HFFc6 (cell line): ENCODE measurements around the gene SPX. TPM values are rescaled to one million over a fixed set of nuclear protein-coding genes. Genes with fewer than 3 reads are reported as not detected.

ENCODE experiments used
- DNase-seq: peaks from one replicate; pipeline ENCODE4 v3.0.0-alpha.2; 2018
- H3K27ac Mint-ChIP-seq: 2 replicates; pipeline ENCODE4 v1.8.0; 2020; ENCODE audit warnings: mild to moderate bottlenecking, mixed read lengths
- H3K27me3 Mint-ChIP-seq: 2 replicates; pipeline ENCODE4 v1.8.0; 2021; ENCODE audit warnings: mild to moderate bottlenecking, moderate library complexity, mixed read lengths; ENCODE audit not compliant: insufficient read depth
- H3K36me3 Mint-ChIP-seq: 2 replicates; pipeline ENCODE4 v1.8.0; 2021; ENCODE audit warnings: low read depth, mixed read lengths
- H3K4me1 Mint-ChIP-seq: 2 replicates; pipeline ENCODE4 v1.8.0; 2020; ENCODE audit warnings: low read depth, mixed read lengths
- H3K4me3 Mint-ChIP-seq: 2 replicates; pipeline ENCODE4 v1.8.0; 2020; ENCODE audit warnings: mild to moderate bottlenecking, moderate library complexity, mixed read lengths
- H3K9me3 Mint-ChIP-seq: 2 replicates; pipeline ENCODE4 v1.8.0; 2020; ENCODE audit warnings: mild to moderate bottlenecking, mixed read lengths
- CTCF ChIP-seq: fragments of 200-600 bp; sonication (generic); IDR thresholded peaks from 2 replicates; pipeline ENCODE4 v1.5.0; 2021; ENCODE audit warnings: antibody characterized with exemption, mild to moderate bottlenecking
- total RNA-seq, 6 experiments: library from RNA; stranded (reverse); fragmentation: NEBNext Ultra II Directional; extraction: Animal tissue kit (Norgen Biotek cat#: 25700); gene quantifications; 2 replicates in 1 of 6; 3 replicates in 5 of 6; pipeline ENCODE4 v1.2.3, GENCODE V29; 2021

The SPX gene
- total RNA-seq, 6 experiments from 2014 or later = not detected

- peaks cover 35% of the 10 kb centered on the region for H3K4me1 Mint-ChIP-seq
- no peak overlapping the region for H3K4me3 Mint-ChIP-seq
- no peak for DNase-seq
- H3K27me3 Mint-ChIP-seq = no peaks in the 10 kb centered on the region
- TF ChIP-seq CTCF = no peak
- peaks cover 28% of the 10 kb centered on the region for H3K36me3 Mint-ChIP-seq
- no peak overlapping the region for H3K27ac Mint-ChIP-seq
- no peaks in the 10 kb centered on the region for H3K9me3 Mint-ChIP-seq
These were observed 20.2 kb upstream of the SPX start for GRCh38 chr12:21505888-21506287.

GRCh38 chr12:21507849-21508248 lies 18.2 kb upstream of the SPX start:
- H3K9me3 Mint-ChIP-seq = no peaks in the 10 kb centered on the region
- TF ChIP-seq CTCF = no peak
- H3K4me3 Mint-ChIP-seq = no peak overlapping the region
- no peaks in the 10 kb centered on the region for H3K27me3 Mint-ChIP-seq
- H3K4me1 Mint-ChIP-seq = peaks cover 30% of the 10 kb centered on the region
- no peak overlapping the region for H3K27ac Mint-ChIP-seq
- no peak for DNase-seq
- peaks cover 18% of the 10 kb centered on the region for H3K36me3 Mint-ChIP-seq

GRCh38 chr12:21509768-21510167 lies 16.3 kb upstream of the SPX start:
- no peak overlapping the region for H3K27ac Mint-ChIP-seq

GRCh38 chr12:21516281-21516680 lies 9.8 kb upstream of the SPX start:
- Mint-ChIP-seq H3K4me3 (no peak overlapping the region), H3K9me3 (no peaks in the 10 kb centered on the region), H3K4me1 (no peaks in the 10 kb centered on the region), H3K27me3 (peaks cover 2% of the 10 kb centered on the region; the same call in 1 of the 2 replicates), H3K36me3 (peaks cover 20% of the 10 kb centered on the region; the same call in 1 of the 2 replicates), H3K27ac (no peak overlapping the region)
- DNase-seq = no peak
- TF ChIP-seq CTCF = no peak

More at GRCh38 chr12:21509768-21510167, 16.3 kb upstream of the SPX start:
- no peaks in the 10 kb centered on the region for H3K9me3 Mint-ChIP-seq
- peaks cover 13% of the 10 kb centered on the region for H3K4me1 Mint-ChIP-seq
- peaks cover 2% of the 10 kb centered on the region; the same call in 1 of the 2 replicates for H3K27me3 Mint-ChIP-seq
- H3K36me3 Mint-ChIP-seq = peaks cover 26% of the 10 kb centered on the region
- no peak overlapping the region for H3K4me3 Mint-ChIP-seq
- TF ChIP-seq CTCF = no peak
- DNase-seq = no peak

- H3K36me3 Mint-ChIP-seq = peaks cover 17% of the 10 kb centered on the region; the same call in 1 of the 2 replicates
- no peak overlapping the region for H3K4me3 Mint-ChIP-seq
- no peak overlapping the region for H3K27ac Mint-ChIP-seq
- no peak for TF ChIP-seq CTCF
- no peak for DNase-seq
- H3K9me3 Mint-ChIP-seq = no peaks in the 10 kb centered on the region
- peaks cover 2% of the 10 kb centered on the region; the same call in 1 of the 2 replicates for H3K27me3 Mint-ChIP-seq
- H3K4me1 Mint-ChIP-seq = no peaks in the 10 kb centered on the region
These were observed 7.6 kb upstream of the SPX start for GRCh38 chr12:21518451-21518850.

GRCh38 chr12:21521541-21521940 lies 4.6 kb upstream of the SPX start:
- 0 out of 2 replicates have a peak, but pooled peaks cover 12% of the 10 kb centered on the region for H3K36me3 Mint-ChIP-seq

More at GRCh38 chr12:21521541-21521940, 4.6 kb upstream of the SPX start:
- Mint-ChIP-seq H3K4me1 (no peaks in the 10 kb centered on the region), H3K4me3 (no peak overlapping the region), H3K9me3 (no peaks in the 10 kb centered on the region), H3K27ac (no peak overlapping the region), H3K27me3 (peaks cover 2% of the 10 kb centered on the region; the same call in 1 of the 2 replicates)
- DNase-seq = no peak
- no peak for TF ChIP-seq CTCF
